Measurements from ENCODE around the gene USP28. TPM values are rescaled to one million over a fixed set of nuclear protein-coding genes. Genes with fewer than 3 reads are reported as not detected.

The USP28 gene
- total and polyA plus RNA-seq, 2 of the 8 experiments (the other 6 are each of a cell fraction or from before 2014, with no cell fraction given) = 82.6 to 119 TPM

DNA sequence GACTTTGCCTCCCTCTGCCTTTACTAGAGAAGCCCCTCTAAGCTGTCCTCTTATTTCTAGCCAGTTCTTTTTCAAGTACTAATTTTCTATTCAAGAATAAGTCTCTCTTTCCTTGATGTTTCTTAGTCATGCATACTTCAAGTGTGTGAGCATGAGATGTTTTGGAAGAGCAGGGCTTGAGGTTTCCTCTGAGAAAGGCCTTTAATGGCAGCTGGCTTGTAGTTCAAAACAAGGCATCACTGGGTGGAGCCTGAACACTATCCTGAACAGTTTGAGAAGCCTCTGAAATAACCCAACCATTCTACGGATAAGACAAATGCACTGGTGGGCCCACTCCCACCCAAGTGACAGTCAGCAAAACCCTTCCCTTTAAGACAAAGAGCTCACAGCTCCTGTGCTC is 58.2 kb downstream of the USP28 start:
- Histone ChIP-seq H3K23me2 (ENCODE audit: low read depth, low read length) (no peaks in the 10 kb centered on the region), H3K9me3 (ENCODE audit: insufficient read depth in 2 of 2, low read depth in 1 of 2, low read length in 1 of 2) (no peaks in the 10 kb centered on the region)
- no peak for FAIRE-seq
- TF ChIP-seq RNF2 (IDR thresholded peaks at IDR 0.05; ENCODE audit: borderline replicate concordance, low read depth, low read length, missing control alignments, poor library complexity, severe bottlenecking) (no peak), NRF1 (IDR thresholded peaks at IDR 0.05; ENCODE audit: low read depth, low read length) (no peak), CTBP2 (IDR thresholded peaks at IDR 0.05; ENCODE audit: borderline replicate concordance, insufficient read depth, insufficient read length, low read length) (no peak), KDM1A (IDR thresholded peaks at IDR 0.05; ENCODE audit: borderline replicate concordance, low read length) (no peak), MAFK (IDR thresholded peaks at IDR 0.05; ENCODE audit: low read depth, low read length) (no peak), SP2 (IDR thresholded peaks at IDR 0.05; ENCODE audit: low read length) (no peak), ZNF274 (IDR thresholded peaks at IDR 0.05; ENCODE audit: borderline replicate concordance, extremely low read depth, low read length) (no peak), SRF (IDR thresholded peaks at IDR 0.05; ENCODE audit: low read depth, low read length) (no peak), BACH1 (IDR thresholded peaks at IDR 0.05; ENCODE audit: low read length) (no peak), POLR2A (IDR thresholded peaks at IDR 0.05; ENCODE audit: control extremely low read depth in 1 of 2, low read depth in 2 of 2, low read length in 2 of 2) (no peak), SIN3A (conservative IDR thresholded peaks at IDR 0.05 in 1 of 2, IDR thresholded peaks at IDR 0.05 in 1 of 2; ENCODE audit: low read depth in 1 of 2, low read length in 2 of 2) (no peak)
- TF ChIP-seq, protein P1, sequence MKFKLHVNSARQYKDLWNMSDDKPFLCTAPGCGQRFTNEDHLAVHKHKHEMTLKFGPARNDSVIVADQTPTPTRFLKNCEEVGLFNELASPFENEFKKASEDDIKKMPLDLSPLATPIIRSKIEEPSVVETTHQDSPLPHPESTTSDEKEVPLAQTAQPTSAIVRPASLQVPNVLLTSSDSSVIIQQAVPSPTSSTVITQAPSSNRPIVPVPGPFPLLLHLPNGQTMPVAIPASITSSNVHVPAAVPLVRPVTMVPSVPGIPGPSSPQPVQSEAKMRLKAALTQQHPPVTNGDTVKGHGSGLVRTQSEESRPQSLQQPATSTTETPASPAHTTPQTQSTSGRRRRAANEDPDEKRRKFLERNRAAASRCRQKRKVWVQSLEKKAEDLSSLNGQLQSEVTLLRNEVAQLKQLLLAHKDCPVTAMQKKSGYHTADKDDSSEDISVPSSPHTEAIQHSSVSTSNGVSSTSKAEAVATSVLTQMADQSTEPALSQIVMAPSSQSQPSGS (IDR thresholded peaks at IDR 0.05; ENCODE audit: low read length) = no peak

More for the DNA sequence above, 58.2 kb downstream of the USP28 start:
- H2BK15ac ChIP-seq (ENCODE audit: low read length) = no peak overlapping the region
- H4K20me1 ChIP-seq (replicated peaks in 1 of 2; ENCODE audit: control insufficient read depth in 1 of 2, insufficient read depth in 2 of 2, low read length in 2 of 2) = no peaks in the 10 kb centered on the region
- H3K27ac ChIP-seq (ENCODE audit: low read depth, low read length) = no peak overlapping the region
- no peak overlapping the region for H3K4me2 ChIP-seq (ENCODE audit: insufficient read depth in 1 of 2, low read depth in 2 of 2, low read length in 2 of 2)
- no peak overlapping the region for H3K56ac ChIP-seq (replicated peaks; ENCODE audit: insufficient read length, low read depth, low read length)
- H2BK120ac ChIP-seq (replicated peaks; ENCODE audit: low read depth, low read length) = no peak overlapping the region
- H4K8ac ChIP-seq (ENCODE audit: extremely low read depth, insufficient read depth, low read length) = no peak overlapping the region
- H3K4me1 ChIP-seq (replicated peaks in 1 of 4; ENCODE audit: control insufficient read depth in 3 of 4, insufficient read depth in 4 of 4, low read length in 3 of 4) = no peaks in the 10 kb centered on the region
- no peak overlapping the region for H3K23ac ChIP-seq (ENCODE audit: insufficient read length)
- no peak overlapping the region for H3K4ac ChIP-seq (replicated peaks; ENCODE audit: insufficient read length, low read depth, low read length)
- no peak overlapping the region for H2BK20ac ChIP-seq (ENCODE audit: low read length)
- no peak overlapping the region for H4K91ac ChIP-seq (replicated peaks; ENCODE audit: insufficient read length, low read length)
- no peak overlapping the region for H3K9ac ChIP-seq (replicated peaks in 1 of 4; ENCODE audit: extremely low read depth in 1 of 4, low read depth in 3 of 4, low read length in 3 of 4)
- DNase-seq (ENCODE audit: low read depth in 1 of 2, low spot score in 2 of 2) = no peak
- no peak overlapping the region for H3K4me3 ChIP-seq (ENCODE audit: extremely low read depth in 1 of 4, insufficient read depth in 2 of 4, low read depth in 3 of 4, low read length in 4 of 4)
- peaks cover 17 to 78% (median 45%) of the 10 kb centered on the region in 4 experiments for H3K36me3 ChIP-seq (ENCODE audit: control insufficient read depth in 2 of 4, insufficient read depth in 4 of 4, low read length in 3 of 4)
- no peaks in the 10 kb centered on the region for H3K27me3 ChIP-seq (replicated peaks in 1 of 4; ENCODE audit: control insufficient read depth in 3 of 4, extremely low read depth in 1 of 4, insufficient read depth in 3 of 4, low read length in 3 of 4)
- no peak overlapping the region for H3K14ac ChIP-seq (ENCODE audit: insufficient read length)
- CTCF ChIA-PET (ENCODE audit: partially characterized antibody) = interaction anchor here (1.2 to 1.7 kb wide), 2 partner anchors 11 to 16 kb away, joined by 4 to 10 read pairs; no protein-coding TSS in a partner anchor
- no peak overlapping the region for H2BK12ac ChIP-seq (ENCODE audit: low read depth, low read length)
- no peak overlapping the region for H3K18ac ChIP-seq (ENCODE audit: extremely low read depth, low read length)
- 100% methylated on average over 1 of the region's 1 CpG; no CpG with 5 or more reads in 1 of the 2 experiments for WGBS, 2 experiments (ENCODE audit: extremely low coverage in 1 of 2, insufficient coverage in 1 of 2, insufficient read length in 1 of 2, insufficient replicate concordance in 2 of 2, low coverage in 1 of 2, low lambda C conversion rate in 2 of 2, missing lambda C conversion rate in 1 of 2)
- no peak overlapping the region for H2AFZ ChIP-seq (ENCODE audit: low read length)
- H4K5ac ChIP-seq (ENCODE audit: insufficient read length, low read depth, low read length) = no peak overlapping the region
- H2BK5ac ChIP-seq (ENCODE audit: low read depth, low read length) = no peak overlapping the region
- 0 out of 2 replicates have a peak, but pooled peaks cover 2% of the 10 kb centered on the region for H3K79me1 ChIP-seq (ENCODE audit: low read depth, low read length)
- no peaks in the 10 kb centered on the region for H3K79me2 ChIP-seq (ENCODE audit: control insufficient read depth in 1 of 2, insufficient read depth in 2 of 2, low read length in 2 of 2)
- POLR2A ChIA-PET (ENCODE audit: partially characterized antibody) = no interaction called here
- H2AK5ac ChIP-seq (ENCODE audit: low read depth, low read length) = no peak overlapping the region

All from H1 (cell line).